PC-3 (cell line): ENCODE results near the gene TIAM2. TPM values are rescaled to one million over a fixed set of nuclear protein-coding genes. Genes with fewer than 3 reads are reported as not detected.
A peak's percentile ranks its signal among the peaks of the same experiment; 100 is the strongest.

Experiments
- ATAC-seq: fragments of 200-7000 bp; cut with Tn5 transposase; 2 replicates; pipeline ENCODE4 v1.9.1; 2020; ENCODE audit warnings: mild to moderate bottlenecking, moderate library complexity
- BruUV-seq: library from RNA; stranded (reverse); fragments of 400-500 nt; replicated peaks from 2 replicates; lab custom pipeline; 2021; lab: Mats Ljungman, UMichigan
- CTCF ChIA-PET: fragments of 300-600 bp; sonication (Branson Sonifier 250); formaldehyde crosslinking; loops from one replicate; lab custom pipeline; 2022; ENCODE audit warnings: antibody characterized with exemption; lab: Charles Lee
- POLR2A ChIA-PET: fragments of 300-600 bp; sonication (Branson Sonifier 250); formaldehyde crosslinking; loops from one replicate; lab custom pipeline; 2022; ENCODE audit warnings: antibody characterized with exemption; ENCODE audit not compliant: unreplicated experiment; lab: Charles Lee
- DNase-seq: peaks from one replicate; pipeline ENCODE4 v3.0.0-alpha.2; 2015
- H2AFZ ChIP-seq: fragments of 300-600 bp; sonication (generic); 2 replicates; pipeline ENCODE4 v1.6.0; 2016; ENCODE audit warnings: antibody characterized with exemption, low read length
- H3F3A ChIP-seq: fragments of 300-600 bp; sonication (generic); one replicate; pipeline ENCODE4 v1.6.0; 2017; ENCODE audit warnings: antibody characterized with exemption, low read length, control low read depth, mild to moderate bottlenecking; ENCODE audit not compliant: unreplicated experiment
- H3K27ac ChIP-seq: fragments of 300-600 bp; sonication (generic); 2 replicates; pipeline ENCODE4 v1.5.1; 2016; ENCODE audit warnings: mild to moderate bottlenecking, low read length
- H3K27me3 ChIP-seq: fragments of 300-600 bp; sonication (generic); 2 replicates; pipeline ENCODE4 v1.6.1; 2016; ENCODE audit warnings: low read length, mixed read lengths
- H3K36me3 ChIP-seq: fragments of 300-600 bp; sonication (generic); 2 replicates; pipeline ENCODE4 v1.6.1; 2016; ENCODE audit warnings: low read depth, mixed run types, low read length, mixed read lengths
- H3K4me1 ChIP-seq: fragments of 300-600 bp; sonication (generic); 2 replicates; pipeline ENCODE4 v1.5.1; 2016; ENCODE audit warnings: low read length; ENCODE audit not compliant: insufficient read depth
- H3K4me2 ChIP-seq: fragments of 300-600 bp; sonication (generic); 2 replicates; pipeline ENCODE4 v1.6.0; 2016; ENCODE audit warnings: low read length
- H3K4me3 ChIP-seq: fragments of 300-600 bp; sonication (generic); 2 replicates; pipeline ENCODE4 v1.5.1; 2016; ENCODE audit warnings: mild to moderate bottlenecking, low read length, mixed read lengths
- H3K79me2 ChIP-seq: fragments of 300-600 bp; sonication (generic); 2 replicates; pipeline ENCODE4 v1.6.1; 2017; ENCODE audit warnings: low read length, mixed read lengths
- H3K9ac ChIP-seq: fragments of 300-600 bp; sonication (generic); 2 replicates; pipeline ENCODE4 v1.6.0; 2016; ENCODE audit warnings: mild to moderate bottlenecking, low read length
- H3K9me2 ChIP-seq: fragments of 300-600 bp; sonication (generic); replicated peaks from 2 replicates; pipeline ENCODE4 v1.6.1; 2016; ENCODE audit warnings: mixed run types, low read length, mixed read lengths
- H3K9me3 ChIP-seq: fragments of 300-600 bp; sonication (generic); 2 replicates; pipeline ENCODE4 v1.6.1; 2016; ENCODE audit warnings: low read length, mixed read lengths
- H4K20me1 ChIP-seq: fragments of 300-600 bp; sonication (generic); 2 replicates; pipeline ENCODE4 v1.6.1; 2016; ENCODE audit warnings: low read length, mixed read lengths
- EZH2 ChIP-seq: fragments of 300-600 bp; sonication (generic); IDR thresholded peaks from one replicate; pipeline ENCODE4 v1.6.1; 2017; ENCODE audit warnings: antibody characterized with exemption, mild to moderate bottlenecking, low read length; ENCODE audit not compliant: unreplicated experiment
- EZH2phosphoT487 ChIP-seq: fragments of 300-600 bp; sonication (generic); IDR thresholded peaks from 2 replicates; pipeline ENCODE4 v1.6.1; 2018; ENCODE audit warnings: mild to moderate bottlenecking, antibody characterized with exemption, low read length, borderline replicate concordance
- intact Hi-C: fragments of 100-400 bp; cut with micrococcal nuclease; formaldehyde crosslinking; loops from 2 replicates; pipeline ENCODE4 v1.9.0; 2023
- total RNA-seq: library from RNA; depleted of rRNA; stranded (reverse); fragments of >200 nt; gene quantifications from 2 replicates; pipeline ENCODE4 v1.2.3, GENCODE V29; 2014
- TF ChIP-seq, protein P1 (sequence below): fragments of 300-600 bp; sonication (generic); conservative IDR thresholded peaks from 2 replicates; pipeline ENCODE4 v1.5.1; 2017; ENCODE audit warnings: antibody characterized with exemption, low read depth, mild to moderate bottlenecking, low read length

Gene TIAM2
- total RNA-seq, 1 experiment from 2014 or later, result 4.5 TPM

DNA sequence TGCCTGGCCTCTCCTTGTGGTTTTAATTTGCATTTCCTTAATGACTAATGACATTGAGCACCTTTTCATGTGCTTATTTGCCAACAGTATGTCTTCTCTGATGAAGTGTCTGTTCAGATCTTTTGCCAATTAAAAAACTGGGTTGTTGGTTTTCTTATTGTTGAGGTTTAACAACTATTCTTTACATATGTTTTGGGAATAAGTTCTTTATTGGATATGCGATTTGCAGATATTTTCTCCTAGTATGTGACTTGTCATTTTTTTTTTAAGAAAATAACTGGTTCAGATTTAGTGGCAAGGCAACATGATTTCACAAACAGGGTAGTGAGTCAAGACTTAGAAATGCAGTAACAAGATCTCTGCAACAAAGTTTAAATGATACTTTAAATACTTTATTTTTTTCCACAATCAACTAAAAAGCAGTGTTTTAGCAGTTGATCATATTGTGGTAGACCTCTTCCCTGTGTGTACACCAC lies 67.8 kb downstream of the TIAM2 start:
- POLR2A ChIA-PET, result no interaction called here

DNA sequence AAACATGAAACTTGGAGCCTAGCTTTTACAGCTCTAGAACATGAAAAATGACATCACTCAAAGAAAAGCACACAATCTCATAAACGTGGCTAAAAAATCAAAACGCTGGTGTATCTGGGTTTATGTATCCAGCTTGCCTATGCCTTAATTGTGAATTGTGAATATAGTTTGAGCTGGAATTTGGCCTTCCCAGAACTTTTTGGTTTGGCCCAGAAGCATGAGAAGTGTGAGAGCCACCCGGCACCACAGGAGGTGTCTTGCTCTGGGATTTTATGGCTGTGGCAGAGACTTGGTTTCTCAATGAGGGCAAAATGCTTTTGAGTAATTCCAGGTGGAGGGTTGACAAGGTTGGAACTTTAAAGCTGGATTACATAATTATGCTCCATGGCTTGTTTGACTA lies 69.2 kb downstream of the TIAM2 start:
- ChIA-PET CTCF (no interaction called here), POLR2A (no interaction called here)
- no peak for TF ChIP-seq EZH2phosphoT487
- no peak for TF ChIP-seq EZH2
- TF ChIP-seq, protein P1, sequence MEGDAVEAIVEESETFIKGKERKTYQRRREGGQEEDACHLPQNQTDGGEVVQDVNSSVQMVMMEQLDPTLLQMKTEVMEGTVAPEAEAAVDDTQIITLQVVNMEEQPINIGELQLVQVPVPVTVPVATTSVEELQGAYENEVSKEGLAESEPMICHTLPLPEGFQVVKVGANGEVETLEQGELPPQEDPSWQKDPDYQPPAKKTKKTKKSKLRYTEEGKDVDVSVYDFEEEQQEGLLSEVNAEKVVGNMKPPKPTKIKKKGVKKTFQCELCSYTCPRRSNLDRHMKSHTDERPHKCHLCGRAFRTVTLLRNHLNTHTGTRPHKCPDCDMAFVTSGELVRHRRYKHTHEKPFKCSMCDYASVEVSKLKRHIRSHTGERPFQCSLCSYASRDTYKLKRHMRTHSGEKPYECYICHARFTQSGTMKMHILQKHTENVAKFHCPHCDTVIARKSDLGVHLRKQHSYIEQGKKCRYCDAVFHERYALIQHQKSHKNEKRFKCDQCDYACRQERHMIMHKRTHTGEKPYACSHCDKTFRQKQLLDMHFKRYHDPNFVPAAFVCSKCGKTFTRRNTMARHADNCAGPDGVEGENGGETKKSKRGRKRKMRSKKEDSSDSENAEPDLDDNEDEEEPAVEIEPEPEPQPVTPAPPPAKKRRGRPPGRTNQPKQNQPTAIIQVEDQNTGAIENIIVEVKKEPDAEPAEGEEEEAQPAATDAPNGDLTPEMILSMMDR, result no peak
- Histone ChIP-seq H3K4me3 (no peak overlapping the region), H3K36me3 (no peaks in the 10 kb centered on the region), H3F3A (no peaks in the 10 kb centered on the region), H3K4me1 (peaks cover 5% of the 10 kb centered on the region), H3K9ac (no peak overlapping the region), H3K27ac (no peak overlapping the region), H3K4me2 (no peak overlapping the region), H3K9me3 (no peaks in the 10 kb centered on the region), H3K27me3 (no peaks in the 10 kb centered on the region), H3K9me2 (no peaks in the 10 kb centered on the region), H2AFZ (no peak overlapping the region), H3K79me2 (no peaks in the 10 kb centered on the region), H4K20me1 (no peaks in the 10 kb centered on the region)
- intact Hi-C loops, result loop anchor here (5.0 kb wide), 1 partner anchor 108 kb away; no protein-coding TSS in a partner anchor
- no peak for ATAC-seq
- DNase-seq, result no peak
- no TSS peak for BruUV-seq

More for the DNA sequence above, 67.8 kb downstream of the TIAM2 start:
- H4K20me1 ChIP-seq, result no peaks in the 10 kb centered on the region
- no TSS peak for BruUV-seq
- H3K4me3 ChIP-seq, result no peak overlapping the region
- H3K9ac ChIP-seq, result no peak overlapping the region
- H3F3A ChIP-seq, result no peaks in the 10 kb centered on the region
- H3K4me1 ChIP-seq, result peaks cover 5% of the 10 kb centered on the region
- TF ChIP-seq EZH2phosphoT487, result no peak
- TF ChIP-seq, protein P1, result no peak
- intact Hi-C loops, result loop anchor here (5.0 kb wide), 1 partner anchor 109 kb away; no protein-coding TSS in a partner anchor
- no peaks in the 10 kb centered on the region for H3K36me3 ChIP-seq
- H3K9me3 ChIP-seq, result no peaks in the 10 kb centered on the region
- ATAC-seq, result peak; percentile 40
- peak; percentile 51 for DNase-seq
- H3K9me2 ChIP-seq, result no peaks in the 10 kb centered on the region
- no peaks in the 10 kb centered on the region for H3K79me2 ChIP-seq
- H3K4me2 ChIP-seq, result peak overlapping the region; percentile 61
- CTCF ChIA-PET, result no interaction called here
- no peaks in the 10 kb centered on the region for H3K27me3 ChIP-seq
- no peak overlapping the region for H2AFZ ChIP-seq
- no peak overlapping the region for H3K27ac ChIP-seq

DNA sequence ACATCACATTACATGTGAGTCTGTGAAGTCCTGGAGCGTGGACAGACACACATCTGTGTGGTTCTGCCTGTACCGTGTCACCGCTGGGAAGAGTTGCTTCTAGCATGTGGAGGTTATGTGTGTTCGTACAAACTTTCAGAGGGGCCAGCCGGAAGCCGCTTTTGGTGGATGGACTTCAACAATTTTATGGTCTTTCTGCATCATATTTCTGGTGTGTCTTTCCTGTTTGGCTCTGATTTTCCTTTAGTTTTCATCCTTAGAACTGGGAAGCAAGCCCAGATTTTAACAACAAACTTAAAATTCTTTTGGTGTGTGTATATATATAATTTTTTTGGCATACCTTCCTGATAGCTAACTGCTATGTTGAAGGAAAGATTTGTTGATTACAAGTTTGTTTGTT lies 71.2 kb downstream of the TIAM2 start:
- no peak overlapping the region for H3K9ac ChIP-seq
- no peaks in the 10 kb centered on the region for H3K9me3 ChIP-seq
- ChIA-PET POLR2A (no interaction called here), CTCF (no interaction called here)
- no peaks in the 10 kb centered on the region for H3K36me3 ChIP-seq
- no peak overlapping the region for H2AFZ ChIP-seq
- no peak overlapping the region for H3K4me2 ChIP-seq
- ATAC-seq (no peak), DNase-seq (no peak)
- H3K4me3 ChIP-seq, result no peak overlapping the region
- peaks cover 5% of the 10 kb centered on the region for H3K4me1 ChIP-seq
- no TSS peak for BruUV-seq
- H3K27me3 ChIP-seq, result no peaks in the 10 kb centered on the region
- TF ChIP-seq EZH2phosphoT487 (no peak), EZH2 (no peak)
- TF ChIP-seq, protein P1, result no peak
- H3F3A ChIP-seq, result no peaks in the 10 kb centered on the region
- no peaks in the 10 kb centered on the region for H3K9me2 ChIP-seq
- H3K27ac ChIP-seq, result no peak overlapping the region
- no peaks in the 10 kb centered on the region for H3K79me2 ChIP-seq
- no peaks in the 10 kb centered on the region for H4K20me1 ChIP-seq
- intact Hi-C loops, result no loop called here
